Panc1 (cell line): Measurements from ENCODE around the gene OPHN1. TPM values are rescaled to one million over a fixed set of nuclear protein-coding genes. Genes with fewer than 3 reads are reported as not detected.

Experiments
- ATAC-seq: fragments of 200-7000 bp; cut with Tn5 transposase; 2 replicates; pipeline ENCODE4 v1.9.1; 2020; ENCODE audit warnings: mild to moderate bottlenecking, moderate library complexity
- BruUV-seq: library from RNA; stranded (reverse); fragments of 400-500 nt; replicated peaks from 2 replicates; lab custom pipeline; 2021; lab: Mats Ljungman, UMichigan
- CTCF ChIA-PET: fragments of 300-600 bp; sonication (Branson Sonifier 250); formaldehyde crosslinking; loops from one replicate; lab custom pipeline; 2022; ENCODE audit warnings: antibody characterized with exemption; lab: Charles Lee
- POLR2A ChIA-PET: fragments of 300-600 bp; sonication (Branson Sonifier 250); formaldehyde crosslinking; loops from one replicate; lab custom pipeline; 2022; ENCODE audit warnings: antibody characterized with exemption; lab: Charles Lee
- DNase-seq: peaks from one replicate; pipeline ENCODE4 v3.0.0-alpha.2; 2010; ENCODE audit warnings: low read depth, low spot score
- H3K27ac ChIP-seq: 2 replicates; pipeline ENCODE4 v1.5.1; 2011; ENCODE audit warnings: mild to moderate bottlenecking, low read length, inconsistent platforms
- H3K27me3 ChIP-seq: fragments of 200-500 bp; sonication (Bioruptor generic); 2 replicates; pipeline ENCODE4 v1.6.0; 2014; ENCODE audit warnings: low read length, inconsistent platforms; ENCODE audit not compliant: control insufficient read depth, insufficient read depth
- H3K36me3 ChIP-seq: fragments of 200-500 bp; sonication (Bioruptor generic); 2 replicates; pipeline ENCODE4 v1.5.1; 2014; ENCODE audit warnings: inconsistent platforms, mild to moderate bottlenecking, low read length, moderate library complexity; ENCODE audit not compliant: control insufficient read depth, insufficient read depth
- H3K4me1 ChIP-seq: 2 replicates; pipeline ENCODE4 v1.5.1; 2011; ENCODE audit warnings: inconsistent platforms, mild to moderate bottlenecking, low read length, moderate library complexity; ENCODE audit not compliant: control insufficient read depth, insufficient read depth
- H3K4me3 ChIP-seq, 2 experiments: 2 replicates each; pipeline ENCODE4 v1.5.1; 2011 to 2012; ENCODE audit warnings: low read depth in 2 of 2, low read length in 2 of 2, mild to moderate bottlenecking in 2 of 2, inconsistent platforms in 1 of 2, moderate library complexity in 1 of 2
- H3K9me3 ChIP-seq: fragments of 200-500 bp; sonication (Bioruptor generic); 2 replicates; pipeline ENCODE4 v1.5.1; 2014; ENCODE audit warnings: low read depth, mild to moderate bottlenecking, inconsistent platforms, low read length, moderate library complexity; ENCODE audit not compliant: control insufficient read depth, insufficient read depth
- POLR2AphosphoS5 ChIP-seq: IDR thresholded peaks from 2 replicates; pipeline ENCODE4 v1.6.1; 2012; ENCODE audit warnings: mild to moderate bottlenecking, low read depth, low read length, moderate library complexity
- REST ChIP-seq, 2 experiments: IDR thresholded peaks; 2 replicates each; pipeline ENCODE4 v1.6.1; 2011 to 2012; ENCODE audit warnings: low read depth in 2 of 2, control low read depth in 1 of 2, low read length in 1 of 2, mild to moderate bottlenecking in 1 of 2, moderate library complexity in 1 of 2; ENCODE audit not compliant: insufficient read depth in 1 of 2
- SIN3A ChIP-seq: IDR thresholded peaks from 2 replicates; pipeline ENCODE4 v1.6.1; 2012; ENCODE audit warnings: low read depth, mild to moderate bottlenecking, low read length, moderate library complexity, borderline replicate concordance; ENCODE audit not compliant: insufficient read depth
- TCF7L2 ChIP-seq: IDR thresholded peaks from 2 replicates; pipeline ENCODE4 v1.6.1; 2011; ENCODE audit warnings: mild to moderate bottlenecking, low read depth, low read length, inconsistent platforms
- in situ Hi-C: cut with HindIII; loops from 2 replicates; pipeline ENCODE4 v1.10.0; 2016; ENCODE audit warnings: low sequenced_read_pairs, low pct_unique_long_range_greater_than_20kb
- intact Hi-C: fragments of 100-400 bp; cut with micrococcal nuclease; formaldehyde crosslinking; loops from one replicate; pipeline ENCODE4 v1.10.0; 2022; ENCODE audit not compliant: unreplicated experiment
- total RNA-seq: library from RNA; stranded (reverse); gene quantifications from one replicate; pipeline ENCODE4 v1.2.1, GENCODE V29; 2021; ENCODE audit not compliant: unreplicated experiment
- TF ChIP-seq, protein P1 (sequence below): fragments of 450-650 bp; IDR thresholded peaks from 2 replicates; pipeline ENCODE4 v1.5.1; 2017; ENCODE audit warnings: mild to moderate bottlenecking

OPHN1 gene
- total RNA-seq, 1 experiment from 2014 or later = 8.8 TPM

DNA sequence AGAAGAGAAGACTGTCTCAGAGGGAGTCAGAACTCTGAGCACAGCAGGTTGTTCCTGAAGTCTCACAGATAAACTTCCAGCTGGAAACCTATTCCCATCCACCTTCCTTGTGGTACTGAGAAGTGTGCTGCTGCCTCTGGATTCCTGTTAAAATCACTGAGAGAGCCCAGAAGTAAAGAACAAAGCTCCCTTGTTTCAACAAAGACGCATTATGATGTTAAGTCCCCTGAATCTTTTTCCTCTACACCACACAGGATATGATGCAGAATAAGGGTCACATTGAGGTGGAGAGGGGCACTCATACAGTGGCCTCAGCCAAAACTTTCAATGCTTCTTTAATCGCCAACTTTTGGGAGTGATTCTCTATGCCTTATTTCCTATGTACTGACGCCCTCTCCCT, 321.0 kb downstream of the OPHN1 start:
- no peaks in the 10 kb centered on the region for H3K27me3 ChIP-seq
- no peaks in the 10 kb centered on the region for H3K4me1 ChIP-seq
- in situ Hi-C loops = no loop called here
- intact Hi-C loops = no loop called here
- H3K36me3 ChIP-seq = no peaks in the 10 kb centered on the region; the same call in 1 of the 2 replicates
- H3K27ac ChIP-seq = no peak overlapping the region
- no peak for DNase-seq
- ChIA-PET CTCF (no interaction called here), POLR2A (no interaction called here)
- no peak for ATAC-seq
- H3K9me3 ChIP-seq = no peaks in the 10 kb centered on the region
- no TSS peak for BruUV-seq
- TF ChIP-seq POLR2AphosphoS5 = no peak
- TF ChIP-seq SIN3A = no peak
- TF ChIP-seq, protein P1, sequence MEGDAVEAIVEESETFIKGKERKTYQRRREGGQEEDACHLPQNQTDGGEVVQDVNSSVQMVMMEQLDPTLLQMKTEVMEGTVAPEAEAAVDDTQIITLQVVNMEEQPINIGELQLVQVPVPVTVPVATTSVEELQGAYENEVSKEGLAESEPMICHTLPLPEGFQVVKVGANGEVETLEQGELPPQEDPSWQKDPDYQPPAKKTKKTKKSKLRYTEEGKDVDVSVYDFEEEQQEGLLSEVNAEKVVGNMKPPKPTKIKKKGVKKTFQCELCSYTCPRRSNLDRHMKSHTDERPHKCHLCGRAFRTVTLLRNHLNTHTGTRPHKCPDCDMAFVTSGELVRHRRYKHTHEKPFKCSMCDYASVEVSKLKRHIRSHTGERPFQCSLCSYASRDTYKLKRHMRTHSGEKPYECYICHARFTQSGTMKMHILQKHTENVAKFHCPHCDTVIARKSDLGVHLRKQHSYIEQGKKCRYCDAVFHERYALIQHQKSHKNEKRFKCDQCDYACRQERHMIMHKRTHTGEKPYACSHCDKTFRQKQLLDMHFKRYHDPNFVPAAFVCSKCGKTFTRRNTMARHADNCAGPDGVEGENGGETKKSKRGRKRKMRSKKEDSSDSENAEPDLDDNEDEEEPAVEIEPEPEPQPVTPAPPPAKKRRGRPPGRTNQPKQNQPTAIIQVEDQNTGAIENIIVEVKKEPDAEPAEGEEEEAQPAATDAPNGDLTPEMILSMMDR = no peak
- TF ChIP-seq TCF7L2 = no peak
- no peak for TF ChIP-seq REST (IDR thresholded peaks at IDR 0.05; ENCODE audit: insufficient read depth in 1 of 2, low read depth in 2 of 2, low read length in 1 of 2)
- H3K4me3 ChIP-seq = no peak overlapping the region

DNA sequence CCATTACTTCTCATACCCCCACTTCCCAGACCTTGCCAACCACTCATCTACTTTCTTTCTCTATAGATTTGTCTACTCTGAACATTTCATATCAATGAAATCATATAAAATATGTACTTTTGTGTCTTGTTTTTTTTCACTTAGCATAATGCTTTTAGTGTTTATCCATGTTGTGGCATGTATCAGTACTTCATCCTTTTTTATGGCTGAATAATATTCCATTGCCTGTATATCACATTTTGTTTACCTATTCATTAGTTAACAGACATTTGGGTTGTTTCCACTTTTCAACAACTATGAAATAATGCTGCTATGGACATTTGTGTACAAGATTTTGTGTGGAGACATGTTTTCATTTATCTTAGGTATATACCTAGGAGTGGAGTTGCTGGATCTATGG, 324.1 kb downstream of the OPHN1 start:
- DNase-seq = no peak
- intact Hi-C loops = no loop called here
- H3K27me3 ChIP-seq = no peaks in the 10 kb centered on the region
- ChIA-PET POLR2A (no interaction called here), CTCF (no interaction called here)
- ATAC-seq = no peak
- no peaks in the 10 kb centered on the region for H3K9me3 ChIP-seq
- in situ Hi-C loops = no loop called here
- no TSS peak for BruUV-seq
- TF ChIP-seq, protein P1 = no peak
- TF ChIP-seq TCF7L2 (no peak), POLR2AphosphoS5 (no peak), REST (IDR thresholded peaks at IDR 0.05; ENCODE audit: insufficient read depth in 1 of 2, low read depth in 2 of 2, low read length in 1 of 2) (no peak), SIN3A (no peak)
- no peak overlapping the region for H3K27ac ChIP-seq
- no peak overlapping the region for H3K4me3 ChIP-seq
- H3K36me3 ChIP-seq = no peaks in the 10 kb centered on the region; the same call in 1 of the 2 replicates
- H3K4me1 ChIP-seq = no peaks in the 10 kb centered on the region
